ENCODE data around the gene RGS21. TPM values are rescaled to one million over a fixed set of nuclear protein-coding genes. Genes with fewer than 3 reads are reported as not detected.

RGS21 gene
- total and polyA plus RNA-seq, 9 donors = not detected

- no peaks in the 10 kb centered on the region for H3K9me3 ChIP-seq
- intact Hi-C loops (cut with DNase I) = no loop called here
- DNase-seq = no peak
- TF ChIP-seq EP300 (IDR thresholded peaks at IDR 0.05) = no peak
- TF ChIP-seq CTCF (IDR thresholded peaks at IDR 0.05) = no peak
- no peak for TF ChIP-seq POLR2A (IDR thresholded peaks at IDR 0.05)
- H3K36me3 ChIP-seq = no peaks in the 10 kb centered on the region
- H3K27ac ChIP-seq = no peak overlapping the region
- 96 to 97% (median 97%) methylated on average over 6 of the region's 6 CpGs for WGBS, 3 donors
- no peak overlapping the region for H3K4me3 ChIP-seq
- no peaks in the 10 kb centered on the region for H3K4me1 ChIP-seq (ENCODE audit: insufficient read depth)
- H3K27me3 ChIP-seq = no peaks in the 10 kb centered on the region
These were observed 11.2 kb downstream of the RGS21 start for GRCh38 chr1:192327997-192328396.

- Histone ChIP-seq H3K36me3 (no peaks in the 10 kb centered on the region), H3K27me3 (no peaks in the 10 kb centered on the region), H3K9me3 (no peaks in the 10 kb centered on the region), H3K27ac (no peak overlapping the region), H3K4me1 (ENCODE audit: insufficient read depth) (no peaks in the 10 kb centered on the region), H3K4me3 (no peak overlapping the region)
- intact Hi-C loops (cut with DNase I) = no loop called here
- 56 to 76% (median 56%) methylated on average over 6 of the region's 6 CpGs for WGBS, 3 donors
- TF ChIP-seq CTCF (IDR thresholded peaks at IDR 0.05) (no peak), EP300 (IDR thresholded peaks at IDR 0.05) (no peak), POLR2A (IDR thresholded peaks at IDR 0.05) (no peak)
- DNase-seq = no peak
These were observed 26.1 kb downstream of the RGS21 start for GRCh38 chr1:192342842-192343241.

GRCh38 chr1:192343344-192343743 is 26.6 kb downstream of the RGS21 start:
- intact Hi-C loops (cut with DNase I) = no loop called here

GRCh38 chr1:192349314-192349713 is 32.5 kb downstream of the RGS21 start:
- H3K4me3 ChIP-seq = no peak overlapping the region
- no peak for DNase-seq
- intact Hi-C loops (cut with DNase I) = no loop called here
- no peak overlapping the region for H3K27ac ChIP-seq
- no peaks in the 10 kb centered on the region for H3K36me3 ChIP-seq
- H3K9me3 ChIP-seq = no peaks in the 10 kb centered on the region
- no peaks in the 10 kb centered on the region for H3K27me3 ChIP-seq
- no peak for TF ChIP-seq EP300 (IDR thresholded peaks at IDR 0.05)
- TF ChIP-seq POLR2A (IDR thresholded peaks at IDR 0.05) = no peak
- TF ChIP-seq CTCF (IDR thresholded peaks at IDR 0.05) = no peak
- no peaks in the 10 kb centered on the region for H3K4me1 ChIP-seq (ENCODE audit: insufficient read depth)
- 82 to 87% (median 82%) methylated on average over 1 of the region's 1 CpG for WGBS, 3 donors

More at GRCh38 chr1:192343344-192343743, 26.6 kb downstream of the RGS21 start:
- 27 to 61% (median 37%) methylated on average over 3 of the region's 3 CpGs for WGBS, 3 donors
- DNase-seq = no peak
- H3K9me3 ChIP-seq = no peaks in the 10 kb centered on the region
- TF ChIP-seq EP300 (IDR thresholded peaks at IDR 0.05) (no peak), POLR2A (IDR thresholded peaks at IDR 0.05) (no peak)
- no peaks in the 10 kb centered on the region for H3K36me3 ChIP-seq
- no peak overlapping the region for H3K27ac ChIP-seq
- no peaks in the 10 kb centered on the region for H3K4me1 ChIP-seq (ENCODE audit: insufficient read depth)
- H3K4me3 ChIP-seq = no peak overlapping the region
- H3K27me3 ChIP-seq = no peaks in the 10 kb centered on the region

GRCh38 chr1:192350356-192350755 is 33.6 kb downstream of the RGS21 start:
- H3K9me3 ChIP-seq = no peaks in the 10 kb centered on the region
- intact Hi-C loops (cut with DNase I) = no loop called here
- TF ChIP-seq EP300 (IDR thresholded peaks at IDR 0.05) = no peak
- no peak for TF ChIP-seq CTCF (IDR thresholded peaks at IDR 0.05)
- no peak for TF ChIP-seq POLR2A (IDR thresholded peaks at IDR 0.05)
- no peaks in the 10 kb centered on the region for H3K4me1 ChIP-seq (ENCODE audit: insufficient read depth)
- no peaks in the 10 kb centered on the region for H3K36me3 ChIP-seq
- no peaks in the 10 kb centered on the region for H3K27me3 ChIP-seq
- H3K27ac ChIP-seq = no peak overlapping the region
- WGBS, 3 donors = 58 to 64% (median 59%) methylated on average over 3 of the region's 3 CpGs
- DNase-seq = no peak
- no peak overlapping the region for H3K4me3 ChIP-seq

All from ovary (tissue), 9 donors.